DND-41 (cell line): ENCODE data around the gene OXSM.

Experiments
- ATAC-seq: fragments of 200-7000 bp; cut with Tn5 transposase; 3 replicates; pipeline ENCODE4 v1.9.1; 2021; ENCODE audit warnings: low read depth; ENCODE audit not compliant: insufficient read depth
- DNase-seq: peaks from one replicate; pipeline ENCODE4 v3.0.0-alpha.2; 2020
- H2AFZ ChIP-seq: 2 replicates; pipeline ENCODE4 v1.6.0; 2012; ENCODE audit warnings: low read depth, low read length
- H3K27ac ChIP-seq: 2 replicates; pipeline ENCODE4 v1.5.1; 2012; ENCODE audit warnings: low read length, inconsistent platforms
- H3K27me3 ChIP-seq: fragments of 200-600 bp; sonication (generic); 2 replicates; pipeline ENCODE4 v1.6.0; 2012; ENCODE audit warnings: low read length, mild to moderate bottlenecking, inconsistent platforms; ENCODE audit not compliant: insufficient read depth, poor library complexity
- H3K36me3 ChIP-seq: 2 replicates; pipeline ENCODE4 v1.5.1; 2012; ENCODE audit warnings: low read length, inconsistent platforms; ENCODE audit not compliant: insufficient read depth
- H3K4me1 ChIP-seq: 2 replicates; pipeline ENCODE4 v1.5.1; 2012; ENCODE audit warnings: mild to moderate bottlenecking, low read length; ENCODE audit not compliant: insufficient read depth
- H3K4me2 ChIP-seq: 2 replicates; pipeline ENCODE4 v1.6.0; 2012; ENCODE audit warnings: mild to moderate bottlenecking, moderate library complexity, low read length, inconsistent platforms; ENCODE audit not compliant: insufficient read depth
- H3K4me3 ChIP-seq, 2 experiments: fragments of 200-600 bp in 1 of 2; shearing (Covaris generic) in 1 of 2; 2 replicates each; pipeline ENCODE4 v1.5.1; 2012 to 2016; ENCODE audit warnings: inconsistent platforms in 2 of 2, low read length in 2 of 2, mild to moderate bottlenecking in 2 of 2, low read depth in 1 of 2, moderate library complexity in 1 of 2
- H3K79me2 ChIP-seq: 2 replicates; pipeline ENCODE4 v1.6.0; 2012; ENCODE audit warnings: low read length, inconsistent platforms; ENCODE audit not compliant: insufficient read depth
- H3K9ac ChIP-seq: 2 replicates; pipeline ENCODE4 v1.6.0; 2012; ENCODE audit warnings: low read depth, mild to moderate bottlenecking, inconsistent platforms, low read length, moderate library complexity
- H3K9me3 ChIP-seq: 2 replicates; pipeline ENCODE4 v1.5.1; 2012; ENCODE audit warnings: low read length, moderate library complexity, mild to moderate bottlenecking, inconsistent platforms; ENCODE audit not compliant: insufficient read depth, severe bottlenecking
- H4K20me1 ChIP-seq: 2 replicates; pipeline ENCODE4 v1.6.0; 2012; ENCODE audit warnings: low read length; ENCODE audit not compliant: insufficient read depth
- EZH2 ChIP-seq: IDR thresholded peaks from 3 replicates; pipeline ENCODE4 v1.6.1; 2012; ENCODE audit warnings: borderline replicate concordance, low read depth, mild to moderate bottlenecking, moderate library complexity, low read length, inconsistent platforms; ENCODE audit not compliant: severe bottlenecking
- TF ChIP-seq, protein P1 (sequence below): IDR thresholded peaks from 2 replicates; pipeline ENCODE4 v1.5.1; 2012; ENCODE audit warnings: borderline replicate concordance, low read length, moderate library complexity, mild to moderate bottlenecking; ENCODE audit not compliant: poor library complexity, severe bottlenecking; ENCODE audit errors: extremely low read depth

Gene OXSM

GRCh38 chr3:25826510-25826909 is 36.6 kb downstream of the OXSM start:
- no peak overlapping the region for H2AFZ ChIP-seq
- ATAC-seq, result peak; percentile 69
- no peaks in the 10 kb centered on the region for H3K9me3 ChIP-seq
- DNase-seq, result no peak
- H3K4me1 ChIP-seq, result no peaks in the 10 kb centered on the region
- no peak overlapping the region for H3K27ac ChIP-seq
- no peak overlapping the region for H3K9ac ChIP-seq
- no peaks in the 10 kb centered on the region for H3K36me3 ChIP-seq
- peaks cover 8% of the 10 kb centered on the region for H3K27me3 ChIP-seq
- H3K79me2 ChIP-seq, result no peaks in the 10 kb centered on the region
- no peaks in the 10 kb centered on the region for H4K20me1 ChIP-seq
- no peak overlapping the region for H3K4me3 ChIP-seq
- no peak overlapping the region for H3K4me2 ChIP-seq
- TF ChIP-seq, protein P1, sequence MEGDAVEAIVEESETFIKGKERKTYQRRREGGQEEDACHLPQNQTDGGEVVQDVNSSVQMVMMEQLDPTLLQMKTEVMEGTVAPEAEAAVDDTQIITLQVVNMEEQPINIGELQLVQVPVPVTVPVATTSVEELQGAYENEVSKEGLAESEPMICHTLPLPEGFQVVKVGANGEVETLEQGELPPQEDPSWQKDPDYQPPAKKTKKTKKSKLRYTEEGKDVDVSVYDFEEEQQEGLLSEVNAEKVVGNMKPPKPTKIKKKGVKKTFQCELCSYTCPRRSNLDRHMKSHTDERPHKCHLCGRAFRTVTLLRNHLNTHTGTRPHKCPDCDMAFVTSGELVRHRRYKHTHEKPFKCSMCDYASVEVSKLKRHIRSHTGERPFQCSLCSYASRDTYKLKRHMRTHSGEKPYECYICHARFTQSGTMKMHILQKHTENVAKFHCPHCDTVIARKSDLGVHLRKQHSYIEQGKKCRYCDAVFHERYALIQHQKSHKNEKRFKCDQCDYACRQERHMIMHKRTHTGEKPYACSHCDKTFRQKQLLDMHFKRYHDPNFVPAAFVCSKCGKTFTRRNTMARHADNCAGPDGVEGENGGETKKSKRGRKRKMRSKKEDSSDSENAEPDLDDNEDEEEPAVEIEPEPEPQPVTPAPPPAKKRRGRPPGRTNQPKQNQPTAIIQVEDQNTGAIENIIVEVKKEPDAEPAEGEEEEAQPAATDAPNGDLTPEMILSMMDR, result no peak
- no peak for TF ChIP-seq EZH2

DNA sequence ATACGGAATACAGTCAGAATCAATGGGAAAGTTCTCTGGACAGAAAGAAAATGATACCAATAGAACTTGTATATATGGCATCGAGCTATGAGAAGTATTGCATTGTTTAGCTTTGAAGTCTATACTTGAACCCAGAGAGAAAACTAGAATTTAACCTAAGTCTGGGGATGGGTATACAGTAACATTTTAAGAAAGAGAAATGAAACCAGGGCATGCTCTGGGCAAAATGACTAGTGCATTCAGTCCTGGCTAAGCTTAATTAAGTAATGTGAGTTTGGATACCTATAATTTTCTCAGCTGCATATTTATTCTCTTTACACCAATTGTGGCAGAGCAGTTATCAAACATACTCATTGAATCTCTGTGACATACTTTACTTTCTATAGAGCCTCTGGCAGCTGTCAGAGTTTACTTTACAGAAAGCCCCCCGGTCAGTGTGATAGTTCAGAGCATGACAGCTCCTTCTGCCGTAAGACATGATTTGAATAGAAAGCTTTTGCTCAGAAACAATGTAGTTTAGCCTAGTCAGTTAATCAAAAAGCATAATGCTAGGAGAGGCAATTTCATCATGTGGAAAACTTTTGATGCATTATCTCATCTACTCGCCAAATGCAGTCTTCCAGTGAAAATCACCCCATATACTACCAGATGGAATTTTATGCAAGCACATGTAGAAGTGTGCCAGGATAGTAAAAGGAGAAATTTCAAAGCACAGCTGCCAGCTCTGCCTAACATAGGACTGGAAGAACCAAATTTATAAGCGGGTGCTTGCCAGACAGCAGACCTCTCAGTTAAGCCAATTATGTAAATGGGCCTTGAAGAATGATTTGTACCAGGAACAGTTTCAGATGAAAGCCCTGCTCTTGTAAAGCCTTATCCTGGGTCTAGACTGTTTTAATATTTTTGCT is 40.7 kb downstream of the OXSM start:
- Histone ChIP-seq H3K4me3 (no peak overlapping the region), H3K9me3 (no peaks in the 10 kb centered on the region), H3K79me2 (no peaks in the 10 kb centered on the region), H3K27me3 (peaks cover 8% of the 10 kb centered on the region), H3K4me2 (no peak overlapping the region), H4K20me1 (no peaks in the 10 kb centered on the region), H3K27ac (no peak overlapping the region), H3K36me3 (no peaks in the 10 kb centered on the region), H3K4me1 (no peaks in the 10 kb centered on the region), H3K9ac (no peak overlapping the region), H2AFZ (no peak overlapping the region)
- DNase-seq (no peak), ATAC-seq (no peak)
- TF ChIP-seq, protein P1, result no peak
- TF ChIP-seq EZH2, result no peak

GRCh38 chr3:25831578-25831977 is 41.7 kb downstream of the OXSM start:
- Histone ChIP-seq H3K36me3 (no peaks in the 10 kb centered on the region), H3K27me3 (peaks cover 8% of the 10 kb centered on the region), H2AFZ (no peak overlapping the region), H3K9ac (no peak overlapping the region), H3K9me3 (no peaks in the 10 kb centered on the region), H3K27ac (no peak overlapping the region), H3K4me1 (no peaks in the 10 kb centered on the region), H3K4me3 (no peak overlapping the region), H3K79me2 (no peaks in the 10 kb centered on the region), H4K20me1 (no peaks in the 10 kb centered on the region), H3K4me2 (no peak overlapping the region)
- ATAC-seq (peak; percentile 62; the same call in 2 of the 3 replicates), DNase-seq (peak; percentile 12)
- TF ChIP-seq EZH2, result no peak
- TF ChIP-seq, protein P1, result peak; percentile 48
